Psoas muscle (tissue), 8 donors: ENCODE measurements around the gene EIF2B5. TPM values are rescaled to one million over a fixed set of nuclear protein-coding genes. Genes with fewer than 3 reads are reported as not detected.
A peak's percentile ranks its signal among the peaks of the same experiment; 100 is the strongest.
"Not testable (repeated sequence)": the region's sequence is repeated elsewhere in the genome, so short reads cannot be mapped to it uniquely, and the experiment has no call there.

ENCODE experiments used
- ATAC-seq, 4 donors: fragments of 200-7000 bp; cut with Tn5 transposase; one replicate each; pipeline ENCODE4 v1.9.1; 2020; ENCODE audit warnings: moderate library complexity in 3 of 4, mild to moderate bottlenecking in 2 of 4
- DNase-seq, 2 donors: peaks; one replicate each; pipeline ENCODE4 v3.0.0-alpha.2; 2020
- H3K27ac ChIP-seq: fragments of 200-600 bp; one replicate; pipeline ENCODE4 v1.8.0; 2022
- H3K27me3 ChIP-seq, 3 donors: fragments of 200-600 bp in 1 of 3; one replicate each; pipeline versions ENCODE4 v1.6.1 to v1.8.0; 2013 to 2022; ENCODE audit warnings: low read length in 2 of 3, mild to moderate bottlenecking in 2 of 3, moderate library complexity in 1 of 3; ENCODE audit not compliant: insufficient read depth in 3 of 3
- H3K36me3 ChIP-seq, 2 donors: fragments of 200-600 bp in 1 of 2; one replicate each; pipeline versions ENCODE4 v1.6.1 to v1.8.0; 2013 to 2022; ENCODE audit warnings: low read depth in 1 of 2, mild to moderate bottlenecking in 1 of 2, moderate library complexity in 1 of 2; ENCODE audit not compliant: insufficient read depth in 1 of 2
- H3K4me1 ChIP-seq: fragments of 200-600 bp; one replicate; pipeline ENCODE4 v1.8.0; 2022
- H3K4me3 ChIP-seq: fragments of 200-600 bp; one replicate; pipeline ENCODE4 v1.8.0; 2022; ENCODE audit warnings: mild to moderate bottlenecking
- H3K9me3 ChIP-seq: fragments of 200-600 bp; one replicate; pipeline ENCODE4 v1.8.0; 2022
- CTCF ChIP-seq: fragments of 200-600 bp; IDR thresholded peaks from one replicate; pipeline ENCODE4 v1.8.0; 2022; ENCODE audit warnings: antibody characterized with exemption
- WGBS, 3 donors: extraction: QIAGEN DNeasy Blood & Tissue Kit; methylation state at CpG; one replicate each; pipeline versions ENCODE4 v1.1.6 to v1.1.7; 2013; 5-methylcytosine and 5-hydroxymethylcytosine counted together
- intact Hi-C, 2 donors: fragments of 100-400 bp; cut with DNase I; formaldehyde crosslinking; loops; one replicate each; pipeline versions ENCODE4 v1.11.0 to v1.14.2; 2022
- polyA plus RNA-seq, 3 donors: library from polyadenylated mRNA; stranded (reverse); fragments of 200-250 nt; gene quantifications; one replicate each; pipeline ENCODE4 v1.2.3, GENCODE V29; 2013
- total RNA-seq, 4 donors: library from RNA; stranded (reverse); fragmentation: NEBNext Ultra II Directional in 2 of 4; extraction: Animal tissue kit (Norgen Biotek cat#: 25700) in 2 of 4; gene quantifications; one replicate each; pipeline versions ENCODE4 v1.2.1 to v1.2.4, GENCODE V29; 2021 to 2023
- donor health status: healthy with polysubstance abuse.
- donor health status: DM: no; HTN: no; CAD: no; lungs with moderate emphysema.
- donor health status: Bipolar disorder and iron deficiency.
- donor health status: healthy.
- donor health status: DM: yes; HTN: yes; CAD: no.
- donor health status: DM: no; HTN: no; CAD: no.
- donor health status: DM: no; HTN: no; CAD: no.
- donor health status: DM: yes; HTN: yes; CAD: no.

Gene EIF2B5
- total and polyA plus RNA-seq, 7 donors, result 44.0 to 101 (median 55.1) TPM

GRCh38 chr3:184160456-184160855, 25.3 kb downstream of the EIF2B5 start:
- 6 to 21% (median 19%) methylated on average over 2 of the region's 2 CpGs for WGBS, 3 donors
- peak in 3 of 4 donors; percentile 1 to 13 (median 4) for ATAC-seq
- TF ChIP-seq CTCF, result no peak
- Histone ChIP-seq H3K27me3 (no peaks in the 10 kb centered on the region), H3K4me1 (peaks cover 60% of the 10 kb centered on the region), H3K36me3 (peaks cover 0 to 24% of the 10 kb centered on the region in 2 donors), H3K27ac (peak overlapping the region; percentile 54), H3K4me3 (no peak overlapping the region), H3K9me3 (no peaks in the 10 kb centered on the region)
- DNase-seq, result no peak
- intact Hi-C loops, result no loop called here

GRCh38 chr3:184162571-184163070, 27.5 kb downstream of the EIF2B5 start:
- intact Hi-C loops, H3K4me3 ChIP-seq, DNase-seq, H3K9me3 ChIP-seq, H3K27me3 ChIP-seq: not testable (repeated sequence)
- H3K4me1 ChIP-seq, result peaks cover 52% of the 10 kb centered on the region
- peak overlapping the region; percentile 54 for H3K27ac ChIP-seq
- ATAC-seq, result peak in 1 of 4 donors; percentile 64
- 41 to 63% (median 60%) methylated on average over 8 of the region's 8 CpGs for WGBS, 3 donors
- H3K36me3 ChIP-seq, result peaks cover 8 to 46% of the 10 kb centered on the region in 2 donors

GRCh38 chr3:184164648-184165330, 29.6 kb downstream of the EIF2B5 start:
- Histone ChIP-seq H3K27ac (no peak overlapping the region), H3K9me3 (no peaks in the 10 kb centered on the region), H3K4me1 (peaks cover 32% of the 10 kb centered on the region), H3K4me3 (no peak overlapping the region), H3K36me3 (peaks cover 8 to 67% of the 10 kb centered on the region in 2 donors), H3K27me3 (no peaks in the 10 kb centered on the region)
- no peak for DNase-seq
- 91 to 94% (median 93%) methylated on average over 16 of the region's 16 CpGs for WGBS, 3 donors
- intact Hi-C loops, result no loop called here
- TF ChIP-seq CTCF, result no peak
- ATAC-seq, result no peak

GRCh38 chr3:184165543-184165942, 30.4 kb downstream of the EIF2B5 start:
- intact Hi-C loops, result no loop called here
- no peak overlapping the region for H3K4me3 ChIP-seq
- 92 to 97% (median 96%) methylated on average over 3 of the region's 3 CpGs for WGBS, 3 donors
- H3K4me1 ChIP-seq, result peaks cover 27% of the 10 kb centered on the region
- H3K27me3 ChIP-seq, result no peaks in the 10 kb centered on the region
- H3K36me3 ChIP-seq, result peaks cover 8 to 75% of the 10 kb centered on the region in 2 donors
- no peak for DNase-seq
- no peak for ATAC-seq
- no peaks in the 10 kb centered on the region for H3K9me3 ChIP-seq
- no peak overlapping the region for H3K27ac ChIP-seq
- no peak for TF ChIP-seq CTCF

GRCh38 chr3:184166671-184167070, 31.5 kb downstream of the EIF2B5 start:
- Histone ChIP-seq H3K27ac (no peak overlapping the region), H3K4me3 (no peak overlapping the region), H3K4me1 (peaks cover 16% of the 10 kb centered on the region), H3K27me3 (no peaks in the 10 kb centered on the region), H3K36me3 (peaks cover 8 to 86% of the 10 kb centered on the region in 2 donors), H3K9me3 (no peaks in the 10 kb centered on the region)
- WGBS, 3 donors, result 92 to 94% (median 93%) methylated on average over 6 of the region's 6 CpGs
- ATAC-seq, result no peak
- no peak for TF ChIP-seq CTCF
- intact Hi-C loops, result no loop called here
- DNase-seq, result no peak
